Measurements from ENCODE around the gene SCAMP5. TPM values are rescaled to one million over a fixed set of nuclear protein-coding genes. Genes with fewer than 3 reads are reported as not detected.

Gene SCAMP5
- total and polyA plus RNA-seq, 2 of the 13 experiments (the other 11 are each of a cell fraction or from before 2014, with no cell fraction given) = 34.3 to 49.0 TPM

GRCh38 chr15:74995779-74996765 is 709 bp downstream of the SCAMP5 start (continued):
- TF ChIP-seq PRDM10 (CRISPR knock-in tag; IDR thresholded peaks at IDR 0.05; ENCODE audit: low read depth) = no peak
- TF ChIP-seq ZNF614 (CRISPR knock-in tag; IDR thresholded peaks at IDR 0.05; ENCODE audit: borderline replicate concordance) = no peak
- TF ChIP-seq IKZF1 (IDR thresholded peaks at IDR 0.05) = no peak
- 0 out of 2 replicates have a peak, but pooled peaks have one; percentile 27 for TF ChIP-seq ZNF383 (CRISPR knock-in tag; IDR thresholded peaks at IDR 0.05; ENCODE audit: borderline replicate concordance)
- no peak for TF ChIP-seq HIC2 (CRISPR knock-in tag; IDR thresholded peaks at IDR 0.05; ENCODE audit: low read depth)
- no peak for TF ChIP-seq ZNF691 (CRISPR knock-in tag; IDR thresholded peaks at IDR 0.05; ENCODE audit: borderline replicate concordance, low read depth)
- no peak for TF ChIP-seq ZNF33A (CRISPR knock-in tag; IDR thresholded peaks at IDR 0.05; ENCODE audit: borderline replicate concordance)
- no peak for TF ChIP-seq TSC22D2 (CRISPR knock-in tag; IDR thresholded peaks at IDR 0.05; ENCODE audit: borderline replicate concordance)
- no peak for TF ChIP-seq ZNF83 (CRISPR knock-in tag; IDR thresholded peaks at IDR 0.05; ENCODE audit: borderline replicate concordance)
- no peak for TF ChIP-seq TEF (CRISPR knock-in tag; IDR thresholded peaks at IDR 0.05)
- TF ChIP-seq ZMYM4 (CRISPR knock-in tag; IDR thresholded peaks at IDR 0.05) = no peak
- TF ChIP-seq RFXANK (CRISPR knock-in tag; IDR thresholded peaks at IDR 0.05) = no peak
- no peak; the same call in 1 of the 2 replicates for TF ChIP-seq ZFP91 (CRISPR knock-in tag; IDR thresholded peaks at IDR 0.05; ENCODE audit: borderline replicate concordance)
- TF ChIP-seq NAIF1 (CRISPR knock-in tag; IDR thresholded peaks at IDR 0.05; ENCODE audit: borderline replicate concordance) = no peak
- TF ChIP-seq HDAC1 (CRISPR knock-in tag; IDR thresholded peaks at IDR 0.05) = no peak
- peak; percentile 11; the same call in 1 of the 2 replicates for TF ChIP-seq TAF1 (CRISPR knock-in tag; IDR thresholded peaks at IDR 0.05)
- TF ChIP-seq TBX3 (IDR thresholded peaks at IDR 0.05; ENCODE audit: borderline replicate concordance) = no peak
- TF ChIP-seq TFAP4 (IDR thresholded peaks at IDR 0.05; ENCODE audit: borderline replicate concordance, low read depth) = peak; percentile 14; the same call in 1 of the 2 replicates

Measured in HepG2 (cell line).